ENCODE data around the gene SCN5A.

The SCN5A gene

DNA sequence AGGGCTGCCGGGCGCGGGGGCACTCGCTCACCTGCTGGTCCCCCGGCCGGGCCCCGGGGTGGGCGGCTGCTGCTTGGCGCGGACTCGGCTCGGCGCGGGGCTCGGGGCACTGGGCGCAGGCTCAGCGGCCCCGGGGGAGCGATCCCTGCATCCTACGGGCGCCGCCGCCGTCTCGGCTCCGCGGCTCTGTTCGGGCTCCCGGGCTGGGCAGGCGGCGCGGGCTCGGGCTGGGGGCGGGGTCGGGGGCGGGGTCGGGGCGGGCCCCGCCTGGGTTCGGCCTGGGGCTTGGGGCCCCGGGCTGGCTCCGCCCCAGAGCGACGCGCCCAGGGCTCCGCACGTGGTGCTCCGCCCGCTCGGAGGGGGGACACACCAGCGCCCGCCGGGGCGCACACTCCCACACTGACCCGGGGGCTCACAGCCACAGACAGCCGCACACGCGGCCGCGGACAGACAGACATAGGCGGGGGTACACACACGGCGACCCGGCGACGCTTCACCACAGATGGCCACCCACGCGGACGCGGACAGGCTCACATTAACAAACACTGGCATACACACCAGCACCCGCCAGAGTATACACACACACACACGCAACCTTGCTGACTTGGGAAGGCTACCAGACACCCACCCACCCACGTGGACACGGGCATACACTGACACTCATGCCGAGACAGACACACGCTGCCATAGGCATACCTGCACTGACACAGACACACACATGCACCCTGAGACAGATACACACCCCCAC, at the start of gene SCN5A:
TSS of gene SCN5A (minus strand) at position 188 of the 748 bp plus-strand sequence. CDS start 16,380 bp downstream, outside the sequence.
- peak; percentile 23 to 37 (median 32) for DNase-seq (ENCODE audit: low read depth in 3 of 3)

DNA sequence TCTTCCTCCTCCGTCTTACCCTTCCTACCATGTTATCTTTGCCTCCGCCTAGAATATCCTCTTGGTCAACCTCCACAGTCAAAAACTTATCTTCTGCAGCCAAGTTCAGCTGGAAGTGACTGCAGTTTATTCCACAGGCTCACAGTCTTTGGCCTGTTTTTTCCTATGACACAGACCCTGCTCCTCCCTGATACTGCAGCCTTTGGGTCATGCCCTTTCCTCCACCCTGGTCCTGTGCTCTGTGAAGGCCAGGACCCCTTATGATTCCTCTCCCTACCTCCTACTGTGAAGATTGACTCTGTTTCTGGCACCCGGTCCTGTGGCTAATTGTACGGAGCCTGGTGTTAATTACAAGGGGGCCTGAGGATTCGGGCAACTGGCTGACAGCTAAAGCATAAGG, 49.3 kb upstream of the SCN5A start:
- no peak for DNase-seq (ENCODE audit: low read depth in 3 of 3)

DNA sequence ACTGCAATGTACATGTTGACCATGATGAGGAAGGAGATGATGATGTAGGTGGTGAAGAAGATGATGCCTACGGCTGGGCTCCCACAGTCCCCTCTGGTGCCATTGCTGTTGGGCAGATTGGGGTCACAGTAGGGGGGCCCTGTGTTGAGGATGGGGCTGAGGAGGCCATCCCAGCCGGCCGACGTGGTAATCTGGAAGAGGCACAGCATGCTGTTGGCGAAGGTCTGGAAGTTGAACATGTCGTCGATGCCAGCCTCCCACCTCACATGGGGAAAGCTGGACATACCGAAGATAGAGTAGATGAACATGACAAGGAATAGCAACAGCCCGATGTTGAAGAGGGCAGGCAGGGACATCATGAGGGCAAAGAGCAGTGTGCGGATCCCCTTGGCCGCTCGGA, 48.6 kb upstream of the SCN5A start:
- no peak for DNase-seq (ENCODE audit: low read depth in 3 of 3)

DNA sequence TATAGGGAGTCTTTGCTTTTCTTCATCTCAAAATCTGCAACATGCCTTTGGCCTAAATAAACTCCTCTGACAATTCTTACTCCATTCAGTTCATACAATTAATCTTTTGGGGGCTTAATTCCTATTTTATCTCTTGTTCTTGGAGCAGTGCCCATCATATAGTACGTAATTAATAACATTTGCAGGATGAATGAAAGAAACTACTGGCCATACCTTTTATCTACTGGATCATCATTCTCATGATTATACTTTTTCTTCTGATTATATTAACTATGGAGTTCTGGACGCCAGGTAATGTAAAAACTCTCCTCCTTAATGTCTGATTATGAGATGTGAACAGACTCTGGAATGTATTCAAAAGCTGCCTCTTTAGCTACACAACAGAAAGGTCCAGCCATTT, 46.5 kb upstream of the SCN5A start:
- DNase-seq (ENCODE audit: low read depth in 3 of 3) = no peak

DNA sequence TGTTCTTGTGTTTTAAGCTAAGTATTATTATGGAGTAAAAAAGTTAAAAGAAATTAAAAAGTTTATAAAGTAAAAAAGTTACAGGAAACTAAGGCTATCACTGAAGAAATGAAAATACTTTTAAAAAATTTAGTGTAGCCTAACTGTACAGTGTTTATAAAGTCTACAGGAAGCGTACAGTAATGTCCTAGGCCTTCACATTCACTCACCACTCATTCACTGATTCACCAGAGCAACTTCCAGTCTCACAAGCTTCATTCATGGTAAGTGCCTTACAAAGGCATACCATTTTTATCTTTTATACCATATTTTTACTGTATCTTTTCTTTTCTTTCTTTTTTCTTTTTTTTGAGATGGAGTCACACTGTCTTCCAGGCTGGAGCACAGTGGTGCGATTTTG, 40.7 kb upstream of the SCN5A start:
- no peak for DNase-seq (ENCODE audit: low read depth in 3 of 3)

DNA sequence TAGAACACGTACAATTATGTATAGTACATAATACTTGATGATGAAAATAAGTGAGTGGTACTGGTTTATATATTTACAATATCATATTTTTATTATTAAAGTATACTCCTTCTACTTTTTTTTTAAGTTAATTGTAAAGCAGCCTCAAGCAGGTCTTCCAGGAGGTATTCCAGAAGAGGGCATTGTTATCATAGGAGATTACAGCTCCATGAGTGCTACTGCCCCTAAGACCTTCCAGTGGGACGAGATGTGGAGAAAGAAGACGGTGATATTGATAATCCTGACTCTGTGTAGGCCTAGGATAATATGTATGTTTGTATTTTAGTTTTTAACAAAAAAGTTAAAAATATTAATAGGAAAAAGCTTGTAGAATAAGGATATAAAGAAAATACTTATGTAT, 40.3 kb upstream of the SCN5A start:
- no peak for DNase-seq (ENCODE audit: low read depth in 3 of 3)

DNA sequence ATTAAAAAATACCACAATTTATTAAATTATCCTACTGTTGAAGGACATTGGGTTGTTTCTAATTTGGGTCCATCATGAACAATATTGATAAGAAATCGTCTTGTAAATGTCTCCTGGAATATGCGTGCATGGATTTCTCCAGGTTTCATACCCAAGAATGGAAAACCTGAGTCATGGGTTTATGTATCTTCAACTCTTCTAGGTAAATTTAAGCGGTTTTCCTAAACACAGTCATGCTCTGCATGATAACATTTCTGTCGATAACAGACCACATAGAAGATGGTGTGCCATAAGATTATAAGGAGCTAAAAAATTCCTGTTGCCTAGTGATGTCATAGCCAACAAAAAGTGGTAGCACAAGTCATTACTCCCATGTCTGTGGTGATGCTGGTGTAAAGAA, 39.9 kb upstream of the SCN5A start:
- no peak for DNase-seq (ENCODE audit: low read depth in 3 of 3)

DNA sequence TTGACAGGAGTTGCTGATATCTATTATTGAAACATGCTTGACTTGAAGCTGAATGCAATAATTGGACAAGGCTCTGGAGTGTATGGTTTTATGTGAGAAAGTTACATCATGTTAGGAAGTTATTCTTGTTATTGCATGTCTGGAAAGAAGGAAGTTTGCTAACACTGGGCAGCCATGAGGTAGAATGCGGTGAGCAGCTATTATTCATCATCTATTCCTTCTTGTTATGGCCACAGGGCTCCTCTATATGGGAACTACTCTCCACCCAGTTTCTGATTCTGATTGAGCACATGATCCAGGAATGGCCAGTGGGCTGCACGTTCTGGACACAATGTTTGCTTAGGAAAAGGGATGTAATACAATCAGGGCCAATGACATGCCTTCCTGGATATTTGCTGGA, 37.8 kb upstream of the SCN5A start:
- DNase-seq (ENCODE audit: low read depth in 3 of 3) = no peak

DNA sequence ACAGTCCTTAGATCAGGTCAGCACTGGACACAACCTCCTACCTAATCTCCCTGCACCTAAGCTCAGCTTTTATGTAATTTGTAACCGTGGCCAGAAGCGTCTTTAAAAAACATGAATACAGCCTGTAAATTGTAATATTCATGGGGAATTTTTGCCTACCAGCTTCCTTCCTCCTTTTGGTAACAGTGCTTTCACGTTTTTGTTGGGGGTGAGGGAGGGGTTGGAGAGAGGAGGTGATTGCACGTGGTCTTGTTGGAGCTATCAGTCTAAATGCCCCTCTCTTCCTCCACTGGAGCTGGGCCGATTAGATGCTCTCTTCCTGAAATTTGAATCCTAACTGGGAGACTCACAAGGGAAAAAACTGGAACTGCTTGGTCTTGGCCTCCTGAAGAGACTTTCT, 35.1 kb upstream of the SCN5A start:
- DNase-seq (ENCODE audit: low read depth in 3 of 3) = no peak

DNA sequence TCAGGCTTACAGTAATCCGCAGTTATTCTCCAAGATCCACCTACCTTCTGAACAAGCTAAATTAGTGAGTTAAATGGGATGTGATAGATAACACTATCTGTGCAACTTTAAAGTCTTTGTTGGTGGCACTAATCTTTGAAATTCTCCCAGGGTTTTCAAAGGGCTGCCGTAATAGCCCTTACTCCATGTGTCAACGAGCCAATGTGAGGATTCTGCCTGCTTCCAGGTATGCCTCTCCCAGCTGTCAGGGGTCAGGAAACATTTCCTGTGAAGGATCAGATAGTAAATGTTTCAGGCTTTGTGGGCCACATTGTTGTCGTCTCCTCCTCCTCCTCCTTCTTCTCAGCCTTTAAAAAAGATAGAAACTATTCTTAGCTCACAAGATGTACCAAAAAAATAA, 20.2 kb upstream of the SCN5A start:
- no peak for DNase-seq (ENCODE audit: low read depth in 3 of 3)

DNA sequence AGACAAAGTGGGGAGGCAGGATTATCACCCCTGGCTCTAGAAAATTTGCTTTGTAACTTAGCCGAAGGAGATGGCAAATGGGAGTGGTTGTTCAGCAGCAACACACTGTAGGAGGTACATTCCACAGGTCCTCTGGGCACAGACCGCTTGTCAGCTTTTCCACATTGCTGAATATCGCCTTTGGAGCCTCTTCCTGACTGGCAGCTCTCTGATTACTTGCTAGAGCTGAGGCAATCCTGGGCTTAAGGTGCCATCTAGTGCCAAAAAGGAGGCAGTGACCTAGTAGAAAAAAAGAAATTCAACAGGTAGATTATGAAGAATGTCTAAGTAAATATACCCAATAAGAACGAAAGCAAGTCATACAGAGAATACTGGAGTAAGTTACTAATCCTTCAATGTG, 13.1 kb upstream of the SCN5A start:
- DNase-seq (ENCODE audit: low read depth in 3 of 3) = no peak

DNA sequence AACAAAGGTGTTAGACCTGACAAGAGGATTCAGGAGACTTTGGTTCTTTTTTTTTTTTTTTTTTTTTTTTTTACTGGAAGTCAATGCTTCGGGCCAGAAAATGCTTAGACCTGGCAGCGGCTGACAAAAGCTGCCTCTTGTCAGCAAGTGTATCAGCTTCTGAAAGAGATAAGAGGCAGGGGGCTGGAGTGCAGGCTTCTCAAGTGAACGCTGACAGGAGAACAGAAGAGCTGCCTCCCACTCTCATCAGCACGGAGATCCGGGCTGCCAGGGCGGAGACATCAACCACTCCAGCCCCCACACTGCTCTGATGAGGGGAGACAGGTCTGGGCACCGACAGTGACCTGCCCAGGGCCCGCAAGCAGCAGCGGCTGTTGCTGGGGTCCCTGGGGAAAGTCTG, 9.4 kb upstream of the SCN5A start:
- no peak for DNase-seq (ENCODE audit: low read depth in 3 of 3)

DNA sequence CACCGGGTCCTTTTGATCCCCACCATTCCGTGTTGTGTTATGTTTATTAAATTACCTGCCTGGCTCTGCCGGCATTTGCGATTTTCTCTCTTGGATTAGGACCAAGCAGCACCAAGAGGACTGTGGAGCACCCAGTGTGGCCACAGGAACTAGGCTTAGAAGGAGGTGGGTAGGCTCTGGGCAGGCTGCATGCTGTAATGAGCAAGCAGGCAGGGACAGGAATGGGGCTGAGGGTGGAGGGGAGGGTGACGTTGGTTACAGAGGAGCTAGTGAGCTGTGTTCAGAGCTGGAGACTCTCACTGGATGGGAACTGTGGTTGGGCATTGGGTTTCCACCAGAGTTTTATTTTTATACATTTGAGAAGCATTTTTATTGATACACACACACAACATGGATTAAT, 7.9 kb upstream of the SCN5A start:
- DNase-seq (ENCODE audit: low read depth in 3 of 3) = no peak

DNA sequence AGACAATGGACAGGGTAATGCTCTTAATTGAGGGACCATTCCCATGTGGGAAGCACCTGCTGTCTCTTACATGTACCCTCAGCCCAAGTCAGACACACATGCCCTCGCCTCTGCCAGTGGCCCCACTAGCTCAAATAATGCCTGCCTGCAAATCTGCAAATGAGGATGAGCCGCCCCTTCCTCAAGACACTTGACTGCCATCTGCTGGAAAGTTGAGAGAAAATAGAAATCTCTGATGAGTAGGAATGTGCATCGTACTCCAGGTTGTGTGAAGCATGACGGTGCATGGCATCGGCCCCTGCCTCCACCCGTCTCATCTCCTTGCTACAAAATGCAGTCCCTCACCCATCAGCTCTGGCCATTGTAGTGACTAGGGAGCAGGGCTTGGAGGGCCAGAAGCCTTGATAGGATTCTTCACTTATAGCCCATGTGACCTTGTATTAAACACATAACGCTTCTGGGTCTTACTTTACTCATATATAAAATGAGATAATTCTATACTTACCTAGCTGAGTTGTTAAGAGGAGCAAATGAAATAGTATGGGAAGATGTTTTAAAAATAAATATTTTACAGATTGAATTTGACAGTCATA, 6.3 kb upstream of the SCN5A start:
- no peak for DNase-seq (ENCODE audit: low read depth in 3 of 3)

DNA sequence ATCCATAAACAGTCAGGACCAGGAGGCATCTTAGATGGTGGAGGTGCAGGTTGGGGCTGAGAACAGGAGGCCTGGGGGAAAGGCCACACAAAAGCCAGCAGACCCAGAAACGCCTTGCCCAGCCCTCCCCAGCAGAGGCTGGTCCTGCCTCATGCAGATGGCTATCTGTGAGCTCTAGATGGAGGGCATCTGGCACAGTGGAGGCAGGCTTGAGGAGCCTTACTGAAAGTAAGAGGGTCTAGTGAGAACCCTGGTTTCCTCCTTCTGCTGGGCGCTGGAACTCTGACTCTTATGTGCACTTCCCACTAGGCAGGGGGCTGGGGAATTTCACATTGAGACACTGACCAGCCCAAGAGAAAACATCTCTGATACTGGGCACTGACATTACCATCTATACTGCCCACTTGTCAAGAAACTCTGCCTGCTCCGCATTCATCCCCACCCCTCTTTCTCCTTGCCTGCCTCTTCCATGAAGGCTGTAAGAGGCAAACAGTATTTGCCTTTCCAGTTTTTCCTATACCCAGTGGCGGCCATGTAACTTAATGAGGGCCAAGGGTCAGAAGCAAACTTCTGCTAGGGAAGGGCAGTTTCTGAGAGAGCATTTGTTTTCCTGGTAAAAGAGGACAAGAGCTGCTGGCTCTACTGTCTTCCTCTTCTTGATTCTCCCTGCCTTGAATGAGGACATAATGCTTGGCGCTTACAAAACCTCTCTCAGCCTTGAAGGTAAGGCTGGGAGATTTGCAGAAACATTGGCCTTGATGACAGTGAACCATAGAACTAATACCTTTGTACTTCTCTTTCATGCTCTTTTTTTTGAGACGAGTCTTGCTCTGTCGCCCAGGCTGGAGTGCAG, 4.4 kb upstream of the SCN5A start:
- DNase-seq (ENCODE audit: low read depth in 3 of 3) = no peak

DNA sequence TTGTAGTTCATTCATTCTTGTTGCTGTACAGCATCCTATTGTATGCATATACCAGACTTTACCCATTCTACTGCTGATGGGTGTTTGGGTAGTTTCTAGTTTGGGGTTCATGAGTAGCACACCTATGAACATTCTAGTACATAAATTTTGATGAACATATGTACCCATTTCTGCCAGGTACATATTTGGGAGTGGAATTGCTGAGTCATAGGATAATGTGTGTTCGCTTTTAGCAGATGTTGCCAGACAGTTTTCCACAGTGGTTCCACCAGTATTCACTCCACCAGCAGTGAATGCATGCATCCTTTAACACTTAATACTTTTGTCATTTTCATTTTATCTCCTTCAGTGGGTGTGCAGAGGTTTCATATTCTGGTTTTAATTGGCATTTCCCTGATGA, 3.4 kb upstream of the SCN5A start:
- DNase-seq (ENCODE audit: low read depth in 3 of 3) = no peak

DNA sequence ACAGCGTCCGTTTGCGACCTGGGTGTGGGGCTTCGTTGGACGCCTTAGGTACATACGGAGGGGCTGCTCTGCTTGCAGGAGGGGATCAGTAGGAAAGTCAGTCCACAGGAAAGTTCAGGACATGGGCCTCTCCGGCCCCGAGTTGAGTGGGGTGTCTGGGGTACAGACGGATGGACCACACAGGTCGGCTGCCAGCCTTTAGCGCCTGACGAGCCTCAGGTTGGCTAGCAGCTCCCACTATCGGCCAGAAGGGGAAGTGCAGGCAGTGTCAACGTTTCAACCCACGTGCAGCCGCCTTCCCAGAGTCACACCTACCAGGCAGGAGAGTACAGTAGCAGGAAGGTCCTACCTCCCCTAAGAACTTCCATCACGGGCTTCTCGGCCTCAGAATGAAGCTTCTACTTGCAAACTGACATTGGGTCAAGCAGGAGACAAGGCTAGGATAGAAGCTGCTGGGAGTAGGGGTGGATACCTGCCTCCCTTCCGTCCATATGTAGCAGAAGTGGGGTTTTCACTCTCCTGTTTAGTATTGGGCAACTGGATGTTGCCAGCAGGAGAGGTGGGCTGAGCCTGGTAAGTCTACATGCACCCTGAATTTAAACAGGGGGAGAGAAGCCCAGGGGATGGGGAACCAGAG, 1.8 kb upstream of the SCN5A start:
- DNase-seq (ENCODE audit: low read depth in 3 of 3) = peak; percentile 55 to 57 (median 56)

DNA sequence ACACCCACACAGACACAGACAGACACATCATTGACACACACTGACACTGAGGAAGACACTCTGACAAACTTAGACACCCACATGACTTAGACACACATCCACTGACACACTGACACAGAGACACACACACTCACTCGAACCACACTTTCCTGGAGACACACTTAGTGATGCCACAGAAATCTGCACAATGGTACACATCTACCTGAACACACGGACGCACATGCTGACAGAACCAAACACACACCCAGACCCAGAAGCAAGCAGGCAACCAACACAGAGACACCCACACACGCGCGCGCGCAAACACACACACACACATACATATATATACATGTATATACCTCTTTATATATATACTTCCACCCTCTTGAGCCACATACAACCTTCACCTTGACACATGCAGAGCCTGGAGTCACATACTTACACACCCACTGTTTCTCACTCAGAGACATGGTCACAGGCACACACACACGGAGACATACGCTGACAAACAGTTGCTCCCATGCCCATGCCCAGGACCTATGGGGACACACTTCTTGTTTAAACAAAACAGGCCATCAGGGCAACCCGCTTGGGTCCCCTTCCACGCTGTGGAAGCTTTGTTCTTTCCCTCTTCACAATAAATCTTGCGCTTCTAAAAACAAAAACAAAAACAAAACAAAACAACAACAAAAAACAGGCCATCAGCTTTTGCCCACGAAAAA, 913 bp upstream of the SCN5A start:
- no peak for DNase-seq (ENCODE audit: low read depth in 3 of 3)

DNA sequence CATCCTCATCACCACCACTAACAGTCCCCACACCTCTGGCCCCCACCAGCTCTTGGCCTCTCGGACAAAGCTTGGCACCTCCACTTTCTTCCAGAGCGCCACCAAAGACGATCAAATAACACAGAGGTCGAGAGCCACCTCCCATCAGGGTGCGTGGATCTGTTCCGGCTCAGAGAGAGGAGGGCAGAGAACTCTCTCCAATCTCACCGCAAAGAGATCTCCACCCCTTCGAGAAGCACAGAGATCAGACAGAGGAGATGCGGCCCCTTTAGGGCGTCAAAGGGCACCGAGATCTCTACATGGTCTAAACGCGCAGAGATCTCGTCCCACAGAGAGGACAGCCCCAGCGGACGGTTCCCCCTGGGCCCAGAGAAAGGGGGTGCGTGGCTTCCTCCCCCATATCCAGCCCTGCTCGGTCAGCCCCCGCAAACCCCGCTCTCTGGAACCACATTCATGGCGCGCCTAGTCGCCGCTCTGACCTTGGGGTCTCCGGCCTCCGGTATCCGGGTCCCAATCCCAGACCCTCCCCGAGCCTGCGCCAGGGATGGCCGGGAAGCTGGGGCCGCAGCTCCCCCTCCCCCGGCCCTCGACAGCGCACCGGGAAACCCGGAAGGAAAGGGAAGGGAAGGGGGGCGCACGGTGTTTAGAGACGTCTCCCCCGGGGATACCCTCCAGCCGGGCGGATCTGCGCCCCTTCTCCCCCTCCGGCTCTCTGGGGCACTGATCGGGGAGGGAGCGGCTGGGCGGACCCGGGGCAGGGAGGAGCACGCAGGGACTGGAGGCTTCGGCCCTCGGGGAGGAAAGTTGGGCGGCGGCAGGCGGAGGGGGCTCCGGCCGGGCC, 608 bp downstream of the SCN5A start:
- no peak for DNase-seq (ENCODE audit: low read depth in 3 of 3)

DNA sequence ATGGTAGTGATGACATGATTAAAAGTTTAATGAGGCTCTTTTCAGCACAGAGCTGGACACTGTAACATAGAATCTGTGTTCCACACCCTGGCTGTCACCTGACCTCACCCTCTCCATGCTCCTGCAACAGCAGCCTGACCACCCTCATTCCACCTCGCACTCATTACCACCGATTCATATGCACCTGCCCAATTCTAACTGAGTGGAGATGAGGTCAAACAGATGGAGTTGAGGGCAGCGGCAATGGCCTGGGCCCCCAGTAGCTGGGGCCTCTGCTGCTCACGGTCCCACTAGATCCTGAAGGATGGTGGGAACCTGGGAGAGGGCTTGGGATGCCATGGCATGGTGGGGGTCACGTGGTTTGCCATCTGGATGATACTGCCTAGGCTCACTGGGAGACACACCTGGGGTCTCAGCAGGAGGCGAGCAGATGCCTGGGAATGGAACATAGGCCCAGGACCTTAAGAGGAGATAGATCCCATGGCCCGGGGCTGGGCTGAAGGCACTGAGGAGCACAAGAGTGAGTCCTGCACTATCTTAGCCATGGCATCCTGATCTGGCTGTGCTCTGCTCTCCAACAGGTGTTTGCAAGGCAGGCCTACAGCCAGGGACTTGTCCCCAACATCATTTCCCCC, 1.3 kb downstream of the SCN5A start:
- DNase-seq (ENCODE audit: low read depth in 3 of 3) = no peak

Measured in stimulated activated CD4-positive, alpha-beta T cell treated with anti-CD3 and anti-CD28 coated beads, TNF-alpha, amount 100 ng/mL, for 48 hours (primary cell).